Stimulated activated CD4-positive, alpha-beta T cell treated with anti-CD3 and anti-CD28 coated beads, Interleukin-4, amount 100 ng/mL, for 48 hours (primary cell): ENCODE measurements around the gene OR8S1.

Source experiments
- DNase-seq, 2 donors: peaks; one replicate each; pipeline ENCODE4 v3.0.0-alpha.2; 2020; ENCODE audit warnings: low read depth in 2 of 2

OR8S1 gene

DNA sequence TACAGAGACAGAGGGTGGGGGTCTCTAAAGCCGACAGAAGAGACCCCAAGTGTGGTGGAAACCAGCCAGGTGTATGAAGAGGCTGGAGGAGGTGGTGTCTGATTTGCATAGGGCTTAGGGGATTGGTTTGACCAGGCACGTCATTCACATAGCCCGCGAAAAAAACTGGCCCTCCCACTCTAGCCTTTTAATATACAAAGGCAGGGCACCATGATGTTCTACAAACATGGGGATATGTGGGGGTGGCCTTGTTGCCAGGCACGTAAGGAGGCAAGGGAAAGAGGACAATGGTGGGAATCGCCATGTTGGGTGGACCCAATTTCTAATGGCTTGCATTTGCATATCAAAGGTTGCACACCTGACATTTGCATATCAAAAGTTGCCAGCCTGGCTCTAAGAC is 31.2 kb downstream of the OR8S1 start:
- no peak for DNase-seq

DNA sequence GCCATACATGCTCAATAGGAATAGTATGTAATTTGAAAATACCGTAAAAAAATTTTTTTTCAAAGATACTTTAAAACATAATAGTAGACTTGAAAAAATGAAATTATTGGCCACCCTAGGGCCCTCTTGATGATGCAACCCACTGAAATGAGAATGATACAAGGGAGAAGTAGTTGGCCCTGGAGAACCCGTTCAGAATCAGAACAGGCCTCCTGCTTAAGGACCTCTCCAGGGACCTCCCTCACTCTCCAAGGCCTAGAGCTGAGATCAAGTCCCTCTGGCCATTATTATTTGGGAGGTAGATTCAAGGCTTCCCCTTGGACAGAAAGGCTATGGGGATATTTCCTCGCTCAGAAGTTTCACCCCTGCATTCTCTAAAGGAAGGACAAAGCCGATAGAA is 32.5 kb downstream of the OR8S1 start:
- DNase-seq = no peak

DNA sequence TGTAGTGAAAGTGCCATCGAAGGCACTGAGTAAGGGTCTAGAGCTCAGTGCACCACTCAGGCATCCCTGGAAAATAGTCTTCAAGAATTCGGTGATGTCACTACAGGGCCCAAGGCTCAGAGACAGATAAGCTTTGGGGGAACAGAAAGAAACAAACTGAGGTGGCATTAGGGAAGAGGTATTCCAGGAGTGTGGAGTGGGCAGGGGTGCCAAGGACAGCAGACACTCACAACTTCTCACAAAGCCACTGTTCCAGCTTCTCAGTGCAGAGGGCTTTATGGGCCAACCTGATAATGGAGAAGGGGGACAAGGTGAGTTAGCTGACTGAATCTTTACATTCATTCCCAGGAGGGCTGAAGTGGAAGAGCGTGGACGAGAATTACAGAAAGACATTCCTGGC is 42.3 kb downstream of the OR8S1 start:
- DNase-seq = no peak

DNA sequence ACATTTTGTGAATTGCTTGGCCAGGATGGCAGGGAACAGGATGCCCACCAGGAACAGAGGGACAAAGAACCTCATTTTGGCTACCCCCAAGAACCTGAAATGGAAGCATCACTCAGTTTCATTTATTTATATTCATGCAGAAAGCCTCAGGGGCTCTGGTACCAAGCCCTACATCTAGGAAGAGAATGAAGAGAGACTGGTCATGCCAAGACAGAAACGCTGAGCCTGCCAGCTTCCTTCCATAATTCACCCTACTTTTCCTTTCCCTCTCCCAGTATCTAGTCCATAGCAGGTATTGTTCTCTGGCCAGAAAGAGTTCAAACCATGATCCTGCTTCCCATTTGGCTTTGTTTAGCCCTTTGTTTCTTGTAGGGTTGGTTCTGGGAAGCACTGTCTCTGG is 44.5 kb downstream of the OR8S1 start, which contains the start of gene LALBA:
Gene LALBA (minus strand): TSS at position 101 of the 400 bp plus-strand sequence. CDS start 26 bp downstream, at position 75.
- DNase-seq = no peak

DNA sequence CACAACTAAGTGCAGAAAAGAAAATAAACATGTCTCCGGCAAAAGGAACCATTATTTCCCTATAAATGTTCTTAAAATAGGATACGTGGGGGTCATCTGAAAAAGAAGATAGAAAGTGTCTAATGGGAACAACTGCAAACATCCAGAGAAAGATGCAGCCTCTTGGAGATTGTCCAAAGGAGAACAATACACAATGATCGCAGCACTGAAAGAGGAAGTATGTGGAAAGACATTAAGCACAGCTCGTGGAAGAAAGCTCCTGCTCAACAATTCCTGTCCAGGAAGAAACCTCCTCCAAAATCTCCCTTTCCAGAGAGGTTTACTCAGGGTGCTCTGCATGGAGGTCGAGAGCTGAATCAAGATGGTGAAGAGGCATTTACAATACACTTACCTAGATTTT is 46.9 kb downstream of the OR8S1 start:
- no peak for DNase-seq
